ENCODE data around the gene GFRA4.

DNA sequence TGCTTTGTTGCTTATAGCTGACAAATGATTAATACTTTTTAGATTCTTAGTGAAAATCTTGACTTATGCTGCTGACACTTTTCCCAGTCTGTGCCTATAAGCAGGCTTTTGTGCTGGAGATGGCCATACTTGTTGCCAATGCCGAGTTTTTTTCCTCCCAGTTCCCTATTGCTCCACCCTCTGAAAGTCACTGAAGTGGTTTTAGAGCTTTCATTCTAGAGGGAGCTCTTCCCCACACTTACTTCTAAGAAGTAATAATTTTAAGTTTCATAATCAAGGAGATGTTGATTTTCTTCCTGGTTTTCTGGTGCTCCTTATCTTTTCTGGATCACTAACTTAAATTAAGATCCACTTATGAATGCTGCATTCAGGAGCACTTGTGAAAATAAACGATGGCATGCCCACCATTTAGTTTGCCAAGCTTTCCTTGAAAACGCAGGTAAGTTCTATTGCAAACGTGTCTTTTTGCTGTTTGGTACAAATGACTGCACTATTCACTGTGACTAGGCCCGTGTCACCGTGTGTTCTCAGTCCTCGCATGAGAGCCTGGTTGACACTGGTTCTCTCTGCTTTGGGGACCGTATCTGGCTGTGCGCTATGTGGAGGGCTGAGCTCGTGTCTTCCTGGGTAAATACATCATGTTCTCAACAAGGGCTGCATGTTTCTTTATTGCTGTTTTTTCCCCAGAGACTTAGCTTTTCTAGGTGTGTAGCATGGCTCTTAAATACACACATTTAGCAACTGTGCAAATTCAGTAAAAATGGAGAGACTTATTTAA is 50.2 kb downstream of the GFRA4 start:
- TF ChIP-seq POLR2A (IDR thresholded peaks at IDR 0.05) (no peak), CTCF (IDR thresholded peaks at IDR 0.05) (no peak)
